ENCODE data around the gene ANTKMT.

DNA sequence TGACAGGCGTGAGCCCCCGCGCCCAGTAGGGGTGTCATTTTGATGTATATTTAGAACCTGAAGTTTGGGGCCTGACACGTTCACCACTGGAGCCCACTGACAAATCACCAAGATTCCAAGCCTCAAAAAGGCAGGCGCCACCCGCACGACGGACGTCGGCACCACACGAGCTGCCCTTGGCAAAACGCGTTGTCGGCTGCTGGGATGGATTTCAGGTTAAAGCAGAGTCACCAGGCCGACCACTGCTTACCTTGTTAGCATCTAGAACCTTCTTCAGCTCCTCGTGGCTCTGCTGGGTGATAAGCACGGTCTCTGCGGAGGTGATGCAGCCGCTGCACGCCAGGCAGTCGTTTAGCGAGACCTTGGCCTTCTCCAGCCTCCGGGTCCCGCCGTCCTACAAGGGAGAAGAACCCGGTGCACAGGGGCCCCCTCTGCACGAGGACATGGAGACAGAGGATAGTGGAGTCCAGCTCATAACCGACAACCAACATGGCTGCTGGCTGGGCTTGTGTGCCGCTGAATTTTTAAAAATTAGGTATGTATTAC, 16.1 kb downstream of the ANTKMT start:
- TF ChIP-seq CTCF (IDR thresholded peaks at IDR 0.05) (no peak), EZH2 (IDR thresholded peaks at IDR 0.05) (no peak)
